WTC11 (cell line): Measurements from ENCODE around the gene PAF1. TPM values are rescaled to one million over a fixed set of nuclear protein-coding genes. Genes with fewer than 3 reads are reported as not detected.

Source experiments
- ATAC-seq: fragments of 200-7000 bp; cut with Tn5 transposase; 2 replicates; pipeline ENCODE4 v1.10.0; 2021; ENCODE audit warnings: mild to moderate bottlenecking, moderate library complexity
- CTCF ChIA-PET: fragments of 300-600 bp; sonication (Branson Sonifier 250); formaldehyde crosslinking; loops from one replicate; lab custom pipeline; 2021; ENCODE audit warnings: antibody characterized with exemption; lab: Charles Lee
- POLR2A ChIA-PET: fragments of 350-600 bp; sonication (Branson Sonifier 250); formaldehyde crosslinking; loops from one replicate; lab custom pipeline; 2021; ENCODE audit warnings: antibody characterized with exemption; lab: Charles Lee
- DNase-seq: peaks from one replicate; pipeline ENCODE4 v3.0.0; 2021; ENCODE audit warnings: low spot score
- H3K27ac Mint-ChIP-seq: 2 replicates; pipeline ENCODE4 v1.8.0; 2021; ENCODE audit warnings: mixed read lengths
- H3K27me3 Mint-ChIP-seq: 2 replicates; pipeline ENCODE4 v1.8.0; 2021; ENCODE audit warnings: low read depth, mild to moderate bottlenecking, moderate library complexity, mixed read lengths
- H3K36me3 Mint-ChIP-seq: 2 replicates; pipeline ENCODE4 v1.8.0; 2021; ENCODE audit warnings: mixed read lengths
- H3K4me1 Mint-ChIP-seq: 2 replicates; pipeline ENCODE4 v1.8.0; 2022; ENCODE audit warnings: mixed read lengths
- H3K4me3 Mint-ChIP-seq: 2 replicates; pipeline ENCODE4 v1.8.0; 2021; ENCODE audit warnings: mild to moderate bottlenecking, moderate library complexity, mixed read lengths
- H3K9me3 Mint-ChIP-seq: 2 replicates; pipeline ENCODE4 v1.8.0; 2021; ENCODE audit warnings: mixed read lengths
- ATF6 ChIP-seq: sonication (generic); formaldehyde crosslinking; IDR thresholded peaks from 2 replicates; pipeline ENCODE4 v1.8.1; 2023; ENCODE audit warnings: mild to moderate bottlenecking, missing genetic modification reagents
- CTCF ChIP-seq: fragments of 200-600 bp; IDR thresholded peaks from 2 replicates; pipeline ENCODE4 v1.8.0; 2022; ENCODE audit warnings: antibody characterized with exemption
- ERG ChIP-seq: fragments of 250-450 bp; sonication (Bioruptor Pico); IDR thresholded peaks from 2 replicates; pipeline ENCODE4 v1.8.0; 2021; ENCODE audit warnings: mild to moderate bottlenecking
- FOXJ3 ChIP-seq: sonication (generic); formaldehyde crosslinking; IDR thresholded peaks from 2 replicates; pipeline ENCODE4 v1.9.0; 2021; ENCODE audit warnings: missing genetic modification reagents, mild to moderate bottlenecking, borderline replicate concordance
- FOXK1 ChIP-seq: sonication (generic); formaldehyde crosslinking; IDR thresholded peaks from 2 replicates; pipeline ENCODE4 v1.8.0; 2022; ENCODE audit warnings: mild to moderate bottlenecking, moderate library complexity, missing genetic modification reagents
- FOXP1 ChIP-seq: sonication (generic); formaldehyde crosslinking; IDR thresholded peaks from 2 replicates; pipeline ENCODE4 v1.8.0; 2022; ENCODE audit warnings: missing genetic modification reagents, mild to moderate bottlenecking, moderate library complexity, borderline replicate concordance
- GABPB1 ChIP-seq: sonication (generic); formaldehyde crosslinking; IDR thresholded peaks from 2 replicates; pipeline ENCODE4 v1.8.1; 2023; ENCODE audit warnings: mild to moderate bottlenecking, missing genetic modification reagents
- GTF2I ChIP-seq: fragments of 250-450 bp; sonication (Bioruptor Pico); conservative IDR thresholded peaks from 2 replicates; pipeline ENCODE4 v1.4.0; 2021; ENCODE audit warnings: mild to moderate bottlenecking
- HMGA2 ChIP-seq: fragments of 250-450 bp; sonication (Bioruptor Pico); IDR thresholded peaks from 2 replicates; pipeline ENCODE4 v1.4.0; 2021; ENCODE audit warnings: mild to moderate bottlenecking, moderate library complexity
- NFATC4 ChIP-seq: fragments of 250-450 bp; sonication (Bioruptor Pico); IDR thresholded peaks from 2 replicates; pipeline ENCODE4 v1.9.0; 2021; ENCODE audit warnings: mild to moderate bottlenecking
- SP1 ChIP-seq: sonication (generic); formaldehyde crosslinking; conservative IDR thresholded peaks from 2 replicates; pipeline ENCODE4 v1.8.1; 2022; ENCODE audit warnings: missing genetic modification reagents
- TP53 ChIP-seq: sonication (generic); formaldehyde crosslinking; IDR thresholded peaks from 2 replicates; pipeline ENCODE4 v1.8.1; 2023; ENCODE audit warnings: mild to moderate bottlenecking, missing genetic modification reagents
- ZNF121 ChIP-seq: sonication (generic); formaldehyde crosslinking; IDR thresholded peaks from 2 replicates; pipeline ENCODE4 v1.8.0; 2023; ENCODE audit warnings: missing genetic modification reagents
- ZNF138 ChIP-seq: sonication (generic); formaldehyde crosslinking; conservative IDR thresholded peaks from 2 replicates; pipeline ENCODE4 v1.8.1; 2022; ENCODE audit warnings: mild to moderate bottlenecking, moderate library complexity, missing genetic modification reagents
- ZNF263 ChIP-seq: sonication (generic); formaldehyde crosslinking; IDR thresholded peaks from 2 replicates; pipeline ENCODE4 v1.8.1; 2022; ENCODE audit warnings: low read depth, mild to moderate bottlenecking, moderate library complexity, missing genetic modification reagents
- ZNF416 ChIP-seq: fragments of 250-450 bp; sonication (Bioruptor Pico); IDR thresholded peaks from 2 replicates; pipeline ENCODE4 v1.9.0; 2021; ENCODE audit warnings: mild to moderate bottlenecking, inconsistent platforms
- total RNA-seq: library from RNA; stranded (reverse); gene quantifications from 3 replicates; pipeline ENCODE4 v1.2.3, GENCODE V29; 2021
- TF ChIP-seq, protein P1 (sequence below): sonication (generic); formaldehyde crosslinking; IDR thresholded peaks from 2 replicates; pipeline ENCODE4 v1.8.0; 2022; ENCODE audit warnings: mild to moderate bottlenecking, missing genetic modification reagents
- TF ChIP-seq, protein P2 (sequence below): fragments of 250-450 bp; sonication (Bioruptor Pico); IDR thresholded peaks from 2 replicates; pipeline ENCODE4 v2.1.2; 2022; ENCODE audit warnings: mild to moderate bottlenecking, moderate library complexity
- TF ChIP-seq, protein P3 (sequence below): sonication (generic); formaldehyde crosslinking; conservative IDR thresholded peaks from 2 replicates; pipeline ENCODE4 v1.8.1; 2022; ENCODE audit warnings: mild to moderate bottlenecking, missing genetic modification reagents
- TF ChIP-seq, protein P4 (sequence below): sonication (generic); formaldehyde crosslinking; IDR thresholded peaks from 2 replicates; pipeline ENCODE4 v1.8.0; 2022; ENCODE audit warnings: mild to moderate bottlenecking, missing genetic modification reagents

Gene PAF1
- total RNA-seq, 1 experiment from 2014 or later = 27.8 TPM

GRCh38 chr19:39397360-39398296 is 6.7 kb upstream of the PAF1 start:
- POLR2A ChIA-PET = interaction anchor here (0.5 to 1.7 kb wide), 6 partner anchors 9 to 987 kb away, joined by 3 to 7 read pairs (median 5); partner anchors contain the start of genes PLEKHG2, RPS16 and ZFP36
- TF ChIP-seq, protein P1, sequence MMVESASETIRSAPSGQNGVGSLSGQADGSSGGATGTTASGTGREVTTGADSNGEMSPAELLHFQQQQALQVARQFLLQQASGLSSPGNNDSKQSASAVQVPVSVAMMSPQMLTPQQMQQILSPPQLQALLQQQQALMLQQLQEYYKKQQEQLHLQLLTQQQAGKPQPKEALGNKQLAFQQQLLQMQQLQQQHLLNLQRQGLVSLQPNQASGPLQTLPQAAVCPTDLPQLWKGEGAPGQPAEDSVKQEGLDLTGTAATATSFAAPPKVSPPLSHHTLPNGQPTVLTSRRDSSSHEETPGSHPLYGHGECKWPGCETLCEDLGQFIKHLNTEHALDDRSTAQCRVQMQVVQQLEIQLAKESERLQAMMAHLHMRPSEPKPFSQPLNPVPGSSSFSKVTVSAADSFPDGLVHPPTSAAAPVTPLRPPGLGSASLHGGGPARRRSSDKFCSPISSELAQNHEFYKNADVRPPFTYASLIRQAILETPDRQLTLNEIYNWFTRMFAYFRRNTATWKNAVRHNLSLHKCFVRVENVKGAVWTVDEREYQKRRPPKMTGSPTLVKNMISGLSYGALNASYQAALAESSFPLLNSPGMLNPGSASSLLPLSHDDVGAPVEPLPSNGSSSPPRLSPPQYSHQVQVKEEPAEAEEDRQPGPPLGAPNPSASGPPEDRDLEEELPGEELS (CRISPR knock-in tag) = 0 out of 2 replicates have a peak, but pooled peaks have one; percentile 38
- TF ChIP-seq, protein P2, sequence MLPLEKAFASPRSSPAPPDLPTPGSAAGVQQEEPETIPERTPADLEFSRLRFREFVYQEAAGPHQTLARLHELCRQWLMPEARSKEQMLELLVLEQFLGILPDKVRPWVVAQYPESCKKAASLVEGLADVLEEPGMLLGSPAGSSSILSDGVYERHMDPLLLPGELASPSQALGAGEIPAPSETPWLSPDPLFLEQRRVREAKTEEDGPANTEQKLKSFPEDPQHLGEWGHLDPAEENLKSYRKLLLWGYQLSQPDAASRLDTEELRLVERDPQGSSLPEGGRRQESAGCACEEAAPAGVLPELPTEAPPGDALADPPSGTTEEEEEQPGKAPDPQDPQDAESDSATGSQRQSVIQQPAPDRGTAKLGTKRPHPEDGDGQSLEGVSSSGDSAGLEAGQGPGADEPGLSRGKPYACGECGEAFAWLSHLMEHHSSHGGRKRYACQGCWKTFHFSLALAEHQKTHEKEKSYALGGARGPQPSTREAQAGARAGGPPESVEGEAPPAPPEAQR = no peak
- TF ChIP-seq ZNF138 (CRISPR knock-in tag) (no peak), CTCF (peak; percentile 93), ZNF416 (CRISPR knock-in tag) (0 out of 2 replicates have a peak, but pooled peaks have one; percentile 46), ZNF263 (CRISPR knock-in tag) (no peak), FOXJ3 (no peak), HMGA2 (CRISPR knock-in tag) (no peak), NFATC4 (CRISPR knock-in tag) (no peak), FOXP1 (CRISPR knock-in tag) (peak; percentile 69; the same call in 1 of the 2 replicates), ATF6 (no peak), ZNF121 (CRISPR knock-in tag) (peak; percentile 95), TP53 (no peak), GABPB1 (no peak), GTF2I (CRISPR knock-in tag) (peak; percentile 4; the same call in 1 of the 2 replicates), SP1 (CRISPR knock-in tag) (peak; percentile 65), ERG (CRISPR knock-in tag) (no peak), FOXK1 (CRISPR knock-in tag) (no peak)
- TF ChIP-seq, protein P3, sequence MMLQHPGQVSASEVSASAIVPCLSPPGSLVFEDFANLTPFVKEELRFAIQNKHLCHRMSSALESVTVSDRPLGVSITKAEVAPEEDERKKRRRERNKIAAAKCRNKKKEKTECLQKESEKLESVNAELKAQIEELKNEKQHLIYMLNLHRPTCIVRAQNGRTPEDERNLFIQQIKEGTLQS (CRISPR knock-in tag) = no peak
- TF ChIP-seq, protein P4, sequence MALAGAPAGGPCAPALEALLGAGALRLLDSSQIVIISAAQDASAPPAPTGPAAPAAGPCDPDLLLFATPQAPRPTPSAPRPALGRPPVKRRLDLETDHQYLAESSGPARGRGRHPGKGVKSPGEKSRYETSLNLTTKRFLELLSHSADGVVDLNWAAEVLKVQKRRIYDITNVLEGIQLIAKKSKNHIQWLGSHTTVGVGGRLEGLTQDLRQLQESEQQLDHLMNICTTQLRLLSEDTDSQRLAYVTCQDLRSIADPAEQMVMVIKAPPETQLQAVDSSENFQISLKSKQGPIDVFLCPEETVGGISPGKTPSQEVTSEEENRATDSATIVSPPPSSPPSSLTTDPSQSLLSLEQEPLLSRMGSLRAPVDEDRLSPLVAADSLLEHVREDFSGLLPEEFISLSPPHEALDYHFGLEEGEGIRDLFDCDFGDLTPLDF (CRISPR knock-in tag) = no peak
- Mint-ChIP-seq H3K36me3 (peaks cover 21% of the 10 kb centered on the region), H3K27ac (peak overlapping the region; percentile 54), H3K4me3 (no peak overlapping the region), H3K27me3 (no peaks in the 10 kb centered on the region), H3K4me1 (peaks cover 25% of the 10 kb centered on the region), H3K9me3 (no peaks in the 10 kb centered on the region)
- peak; percentile 88 for ATAC-seq
- CTCF ChIA-PET = interaction anchor here (0.5 to 3.6 kb wide), 29 partner anchors 10 to 578 kb away, joined by 3 to 43 read pairs (median 5); partner anchors contain the start of genes PLEKHG2, RPS16, SAMD4B and SUPT5H
- DNase-seq = peak; percentile 94
